A673 (cell line): ENCODE data around the gene GBF1. TPM values are rescaled to one million over a fixed set of nuclear protein-coding genes. Genes with fewer than 3 reads are reported as not detected.

Source experiments
- BruUV-seq: library from RNA; stranded (reverse); fragments of 400-500 nt; replicated peaks from 2 replicates; lab custom pipeline; 2021; lab: Mats Ljungman, UMichigan
- CTCF ChIA-PET: fragments of 300-600 bp; sonication (Branson Sonifier 250); formaldehyde crosslinking; loops from one replicate; lab custom pipeline; 2022; ENCODE audit warnings: antibody characterized with exemption; lab: Charles Lee
- POLR2A ChIA-PET: fragments of 300-600 bp; sonication (Branson Sonifier 250); formaldehyde crosslinking; loops from one replicate; lab custom pipeline; 2022; ENCODE audit warnings: antibody characterized with exemption; ENCODE audit not compliant: low non-redundant PET; lab: Charles Lee
- DNase-seq: peaks from one replicate; pipeline ENCODE4 v3.0.0-alpha.2; 2015; ENCODE audit warnings: low spot score
- H3K27ac ChIP-seq: fragments of 200-600 bp; sonication (generic); 2 replicates; pipeline ENCODE4 v1.5.1; 2016; ENCODE audit warnings: mixed run types, low read depth, mild to moderate bottlenecking, mixed read lengths, antibody characterized with exemption, low read length; ENCODE audit not compliant: poor library complexity, severe bottlenecking
- H3K27me3 ChIP-seq: fragments of 200-600 bp; sonication (generic); replicated peaks from 2 replicates; pipeline ENCODE4 v1.6.1; 2017; ENCODE audit warnings: mixed run types, low read depth, mild to moderate bottlenecking, mixed read lengths, antibody characterized with exemption, low read length; ENCODE audit not compliant: insufficient read depth, poor library complexity
- H3K36me3 ChIP-seq: fragments of 200-600 bp; sonication (generic); 2 replicates; pipeline ENCODE4 v1.6.1; 2016; ENCODE audit warnings: mixed run types, mild to moderate bottlenecking, mixed read lengths, antibody characterized with exemption, low read length; ENCODE audit not compliant: insufficient read depth, poor library complexity, severe bottlenecking
- H3K4me1 ChIP-seq: fragments of 200-600 bp; sonication (generic); 2 replicates; pipeline ENCODE4 v1.6.1; 2017; ENCODE audit warnings: mixed run types, mild to moderate bottlenecking, mixed read lengths, antibody characterized with exemption, low read length; ENCODE audit not compliant: insufficient read depth, poor library complexity, severe bottlenecking
- H3K4me3 ChIP-seq: fragments of 200-600 bp; sonication (generic); 2 replicates; pipeline ENCODE4 v1.5.1; 2016; ENCODE audit warnings: low read depth, mixed run types, mild to moderate bottlenecking, mixed read lengths, low read length; ENCODE audit not compliant: poor library complexity, severe bottlenecking
- H3K9me3 ChIP-seq: fragments of 200-600 bp; sonication (generic); 2 replicates; pipeline ENCODE4 v1.6.1; 2016; ENCODE audit warnings: mixed run types, low read depth, mild to moderate bottlenecking, mixed read lengths, antibody characterized with exemption, low read length; ENCODE audit not compliant: poor library complexity, severe bottlenecking
- EZH2 ChIP-seq: fragments of 200-600 bp; sonication (generic); IDR thresholded peaks from 2 replicates; pipeline ENCODE4 v1.6.1; 2017; ENCODE audit warnings: borderline replicate concordance, low read depth, mild to moderate bottlenecking, mixed read lengths, antibody characterized with exemption, low read length; ENCODE audit not compliant: poor library complexity, severe bottlenecking
- intact Hi-C: fragments of 100-400 bp; cut with micrococcal nuclease; formaldehyde crosslinking; loops from one replicate; pipeline ENCODE4 v1.10.0; 2022; ENCODE audit not compliant: unreplicated experiment
- total RNA-seq: library from RNA; stranded (reverse); gene quantifications from 2 replicates; pipeline ENCODE4 v1.2.3, GENCODE V29; 2021
- TF ChIP-seq, protein P1 (sequence below): fragments of 300-800, 200-600 bp; sonication (generic); conservative IDR thresholded peaks from 2 replicates; pipeline ENCODE4 v1.5.1; 2017; ENCODE audit warnings: low read depth, mild to moderate bottlenecking, antibody characterized with exemption, low read length, moderate library complexity, mixed read lengths

Gene GBF1
- total RNA-seq, 1 experiment from 2014 or later: 50.0 TPM

DNA sequence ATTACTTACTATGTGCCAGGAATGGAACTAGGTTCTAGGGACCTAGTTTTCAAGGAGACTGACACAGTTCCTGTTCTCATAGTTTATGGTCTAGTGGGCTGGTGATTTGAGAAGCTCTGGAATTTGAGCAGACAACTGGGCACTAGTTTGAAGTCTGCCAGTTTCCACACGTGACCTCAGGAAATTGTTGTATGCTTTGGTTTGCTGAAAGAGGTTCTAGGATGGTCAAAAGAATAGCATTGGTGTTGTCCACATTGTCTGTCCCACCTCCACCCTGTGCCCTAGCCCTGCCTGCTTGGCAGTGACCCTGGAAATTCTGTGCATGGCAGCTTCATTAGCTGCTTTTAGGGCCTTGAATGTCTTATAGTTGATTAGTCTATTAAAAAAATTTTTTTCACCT is 28.7 kb downstream of the GBF1 start:
- BruUV-seq: no TSS peak
- no peak for TF ChIP-seq EZH2
- TF ChIP-seq, protein P1, sequence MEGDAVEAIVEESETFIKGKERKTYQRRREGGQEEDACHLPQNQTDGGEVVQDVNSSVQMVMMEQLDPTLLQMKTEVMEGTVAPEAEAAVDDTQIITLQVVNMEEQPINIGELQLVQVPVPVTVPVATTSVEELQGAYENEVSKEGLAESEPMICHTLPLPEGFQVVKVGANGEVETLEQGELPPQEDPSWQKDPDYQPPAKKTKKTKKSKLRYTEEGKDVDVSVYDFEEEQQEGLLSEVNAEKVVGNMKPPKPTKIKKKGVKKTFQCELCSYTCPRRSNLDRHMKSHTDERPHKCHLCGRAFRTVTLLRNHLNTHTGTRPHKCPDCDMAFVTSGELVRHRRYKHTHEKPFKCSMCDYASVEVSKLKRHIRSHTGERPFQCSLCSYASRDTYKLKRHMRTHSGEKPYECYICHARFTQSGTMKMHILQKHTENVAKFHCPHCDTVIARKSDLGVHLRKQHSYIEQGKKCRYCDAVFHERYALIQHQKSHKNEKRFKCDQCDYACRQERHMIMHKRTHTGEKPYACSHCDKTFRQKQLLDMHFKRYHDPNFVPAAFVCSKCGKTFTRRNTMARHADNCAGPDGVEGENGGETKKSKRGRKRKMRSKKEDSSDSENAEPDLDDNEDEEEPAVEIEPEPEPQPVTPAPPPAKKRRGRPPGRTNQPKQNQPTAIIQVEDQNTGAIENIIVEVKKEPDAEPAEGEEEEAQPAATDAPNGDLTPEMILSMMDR: no peak
- no peak overlapping the region for H3K4me3 ChIP-seq
- intact Hi-C loops: no loop called here
- no peaks in the 10 kb centered on the region for H3K27me3 ChIP-seq
- no peaks in the 10 kb centered on the region for H3K9me3 ChIP-seq
- peaks cover 7% of the 10 kb centered on the region for H3K36me3 ChIP-seq
- H3K4me1 ChIP-seq: no peaks in the 10 kb centered on the region
- DNase-seq: no peak
- ChIA-PET POLR2A (no interaction called here), CTCF (interaction anchor here (0.6 to 1.0 kb wide), 2 partner anchors 78 to 304 kb away, joined by 3 read pairs; no protein-coding TSS in a partner anchor)
- no peak overlapping the region for H3K27ac ChIP-seq

- Histone ChIP-seq H3K4me3 (no peak overlapping the region), H3K9me3 (no peaks in the 10 kb centered on the region), H3K4me1 (peaks cover 7% of the 10 kb centered on the region), H3K27ac (no peak overlapping the region), H3K27me3 (no peaks in the 10 kb centered on the region), H3K36me3 (peaks cover 7% of the 10 kb centered on the region)
- ChIA-PET POLR2A (no interaction called here), CTCF (no interaction called here)
- DNase-seq: no peak
- TF ChIP-seq, protein P1: no peak
- no peak for TF ChIP-seq EZH2
- BruUV-seq: no TSS peak
- intact Hi-C loops: no loop called here
Measured at GRCh38 chr10:102275343-102275742, 30.0 kb downstream of the GBF1 start.

GRCh38 chr10:102279104-102279503 is 33.8 kb downstream of the GBF1 start:
- Histone ChIP-seq H3K36me3 (peaks cover 7% of the 10 kb centered on the region), H3K9me3 (no peaks in the 10 kb centered on the region), H3K27ac (no peak overlapping the region), H3K4me1 (peaks cover 17% of the 10 kb centered on the region), H3K4me3 (no peak overlapping the region), H3K27me3 (no peaks in the 10 kb centered on the region)
- POLR2A ChIA-PET: no interaction called here
- DNase-seq: no peak
- CTCF ChIA-PET: no interaction called here
- intact Hi-C loops: no loop called here
- no peak for TF ChIP-seq EZH2
- TF ChIP-seq, protein P1: no peak
- BruUV-seq: no TSS peak
